K562 (cell line): ENCODE data around the gene FRMPD3. TPM values are rescaled to one million over a fixed set of nuclear protein-coding genes. Genes with fewer than 3 reads are reported as not detected.

Experiments used
- ATAC-seq: fragments of 200-7000 bp; cut with Tn5 transposase; 3 replicates; pipeline ENCODE4 v1.9.1; 2020; ENCODE audit warnings: moderate library complexity
- BruUV-seq: library from RNA; stranded (reverse); fragments of 400-500 nt; replicated peaks from 2 replicates; lab custom pipeline; 2021; lab: Mats Ljungman, UMichigan
- CTCF ChIA-PET: fragments of 300-600 bp; formaldehyde crosslinking; extraction: SDS; loops from one replicate; lab custom pipeline; 2021; ENCODE audit warnings: low intra/inter-chr PET ratio; lab: Yijun Ruan, JAX
- POLR2A ChIA-PET: fragments of 300-600, 350-650 bp; sonication (Branson Sonifier 250); formaldehyde crosslinking; extraction: SDS; loops from one replicate; lab custom pipeline; 2021; ENCODE audit warnings: antibody characterized with exemption, inconsistent platforms; lab: Yijun Ruan, JAX
- DNase-seq, 4 experiments: peaks; one replicate each; pipeline versions ENCODE4 v3.0.0 to v3.0.0-alpha.2; 2011 to 2018; ENCODE audit warnings: low spot score in 3 of 4, mixed read lengths in 3 of 4; ENCODE audit errors: extremely low read depth in 1 of 4
- FAIRE-seq: peaks from 2 replicates; lab custom pipeline; 2011; peaks lifted over from hg19 to GRCh38; lab: Jason Lieb, UNC
- H2AFZ ChIP-seq: 2 replicates; pipeline ENCODE4 v1.6.0; 2011; ENCODE audit warnings: low read depth, low read length, control low read depth, inconsistent platforms
- H3K27ac ChIP-seq: fragments of 200-600 bp; 3 replicates; pipeline ENCODE4 v1.8.0; 2011; ENCODE audit warnings: low read depth, mild to moderate bottlenecking, control low read depth, inconsistent platforms, low read length, moderate library complexity, mixed read lengths; ENCODE audit errors: extremely low read depth
- H3K27me3 ChIP-seq, 2 experiments: fragments of 300-600 bp in 1 of 2; 2 replicates in 1 of 2; 3 replicates in 1 of 2; pipeline versions ENCODE4 v1.6.0 to v1.8.0; 2011; ENCODE audit warnings: inconsistent platforms in 2 of 2, low read length in 2 of 2, mild to moderate bottlenecking in 1 of 2, mixed read lengths in 1 of 2, moderate library complexity in 1 of 2; ENCODE audit not compliant: control insufficient read depth in 2 of 2, insufficient read depth in 2 of 2
- H3K36me3 ChIP-seq: fragments of 300-600 bp; 3 replicates; pipeline ENCODE4 v1.8.0; 2011; ENCODE audit warnings: mild to moderate bottlenecking, low read length, inconsistent platforms; ENCODE audit not compliant: control insufficient read depth, insufficient read depth
- H3K4me1 ChIP-seq, 2 experiments: fragments of 200-600 bp in 1 of 2; replicated peaks in 1 of 2; 2 replicates in 1 of 2; 3 replicates in 1 of 2; pipeline versions ENCODE4 v1.5.1 to v1.8.0; 2011; ENCODE audit warnings: inconsistent platforms in 2 of 2, low read length in 2 of 2, mild to moderate bottlenecking in 1 of 2, mixed read lengths in 1 of 2, moderate library complexity in 1 of 2; ENCODE audit not compliant: control insufficient read depth in 2 of 2, insufficient read depth in 2 of 2
- H3K4me2 ChIP-seq: 2 replicates; pipeline ENCODE4 v1.6.1; 2011; ENCODE audit warnings: low read length, control low read depth, inconsistent platforms, mixed read lengths; ENCODE audit not compliant: insufficient read depth
- H3K4me3 ChIP-seq: fragments of 200-600 bp; sonication (generic), shearing (Covaris generic); 2 replicates; pipeline ENCODE4 v1.5.1; 2016; ENCODE audit warnings: control low read depth, inconsistent platforms
- H3K79me2 ChIP-seq: fragments of 200-600 bp; 3 replicates; pipeline ENCODE4 v1.8.0; 2011; ENCODE audit warnings: low read length, inconsistent platforms; ENCODE audit not compliant: control insufficient read depth, insufficient read depth
- H3K9ac ChIP-seq, 2 experiments: 2 replicates each; pipeline versions ENCODE4 v1.6.0 to v1.6.1; 2011; ENCODE audit warnings: low read depth in 2 of 2, low read length in 2 of 2, control low read depth in 1 of 2, inconsistent platforms in 1 of 2, mild to moderate bottlenecking in 1 of 2, mixed read lengths in 1 of 2; ENCODE audit not compliant: insufficient read depth in 1 of 2
- H3K9me1 ChIP-seq: one replicate; pipeline ENCODE4 v1.6.0; 2011; ENCODE audit warnings: inconsistent platforms, mild to moderate bottlenecking, low read length, moderate library complexity; ENCODE audit not compliant: control insufficient read depth, insufficient read depth
- H3K9me3 ChIP-seq: replicated peaks from 2 replicates; pipeline ENCODE4 v1.5.1; 2011; ENCODE audit warnings: low read depth, low read length, inconsistent platforms; ENCODE audit not compliant: control insufficient read depth, insufficient read depth
- H4K20me1 ChIP-seq: replicated peaks from 2 replicates; pipeline ENCODE4 v1.6.1; 2011; ENCODE audit warnings: low read length, inconsistent platforms, mixed read lengths; ENCODE audit not compliant: control insufficient read depth, insufficient read depth
- ATF4 ChIP-seq: fragments of 450-650 bp; formaldehyde crosslinking; IDR thresholded peaks from 2 replicates; pipeline ENCODE4 v1.4.0; 2022; ENCODE audit warnings: mild to moderate bottlenecking, moderate library complexity
- FOXO4 ChIP-seq: fragments of 450-650 bp; formaldehyde crosslinking; IDR thresholded peaks from 2 replicates; pipeline ENCODE4 v1.4.0; 2020; ENCODE audit warnings: mild to moderate bottlenecking, moderate library complexity
- HNRNPL ChIP-seq: fragments of 200-400 bp; formaldehyde crosslinking; IDR thresholded peaks from 2 replicates; pipeline ENCODE4 v1.6.1; 2017; ENCODE audit warnings: low read depth, mild to moderate bottlenecking, low read length
- IRF9 ChIP-seq: fragments of 450-650 bp; IDR thresholded peaks from 2 replicates; pipeline ENCODE4 v1.6.1; 2016; ENCODE audit warnings: missing biosample characterization, missing genetic modification characterization
- KLF16 ChIP-seq: IDR thresholded peaks from 2 replicates; pipeline ENCODE4 v1.6.1; 2016; ENCODE audit warnings: antibody characterized with exemption
- MAFF ChIP-seq: IDR thresholded peaks from 2 replicates; pipeline ENCODE4 v1.6.1; 2012; ENCODE audit warnings: low read length, improper control_type of control experiment
- MCM5 ChIP-seq: fragments of 450-650 bp; IDR thresholded peaks from 2 replicates; pipeline ENCODE4 v1.6.1; 2016; ENCODE audit warnings: low read depth
- PCBP1 ChIP-seq: fragments of 200-400 bp; formaldehyde crosslinking; IDR thresholded peaks from 2 replicates; pipeline ENCODE4 v1.6.1; 2018; ENCODE audit warnings: mild to moderate bottlenecking, low read depth, low read length; ENCODE audit not compliant: poor library complexity, severe bottlenecking
- STAT5B ChIP-seq: fragments of 250-450 bp; sonication (Bioruptor Pico); IDR thresholded peaks from 2 replicates; pipeline ENCODE4 v1.8.0; 2021; ENCODE audit warnings: mild to moderate bottlenecking, inconsistent platforms
- TRIM24 ChIP-seq, 2 experiments: fragments of 450-650 bp; IDR thresholded peaks; 2 replicates each; pipeline ENCODE4 v1.6.1; 2016
- TSHZ1 ChIP-seq: fragments of 250-450 bp; sonication (Bioruptor Pico); IDR thresholded peaks from 2 replicates; pipeline ENCODE4 v1.4.0; 2020; ENCODE audit warnings: mild to moderate bottlenecking, moderate library complexity
- ZNF280B ChIP-seq: fragments of 250-450 bp; sonication (Bioruptor Pico); IDR thresholded peaks from 2 replicates; pipeline ENCODE4 v1.5.1; 2021; ENCODE audit warnings: mild to moderate bottlenecking
- WGBS: fragments of 100-300 bp; shearing (Covaris generic); methylation state at CpG from one replicate; pipeline ENCODE4 v1.1.6; 2016; ENCODE audit warnings: low coverage, mixed read lengths; ENCODE audit not compliant: insufficient coverage; ENCODE audit errors: missing lambda C conversion rate; 5-methylcytosine and 5-hydroxymethylcytosine counted together
- in situ Hi-C: fragments of 300-500 bp; cut with MboI; formaldehyde crosslinking; loops from 4 replicates; pipeline ENCODE4 v1.15.0; 2018; ENCODE audit warnings: inconsistent platforms, mixed read lengths
- intact Hi-C: fragments of 100-400 bp; cut with micrococcal nuclease; formaldehyde crosslinking; loops from 2 replicates; pipeline ENCODE4 v1.14.2; 2022
- polyA plus RNA-seq, 8 experiments: library from polyadenylated mRNA; depleted of rRNA in 4 of 8; stranded (reverse) in 5 of 8; unstranded in 3 of 8; fragments of >200 nt; fragmentation: Nextera tagmentation in 2 of 8; fragmentation: Illumina TruSeq in 1 of 8; extraction: Ambion mirVana in 2 of 8; extraction: Trizol in 1 of 8; gene quantifications; 2 replicates each; pipeline versions ENCODE4 v1.2.1 to v1.2.3, GENCODE V29; 2011 to 2014; ENCODE audit warnings: inconsistent platforms in 1 of 8, missing spikeins in 1 of 8
- total RNA-seq, 7 experiments: library from RNA; depleted of rRNA in 6 of 7; stranded (reverse); fragments of >200 nt in 6 of 7; fragmentation: Illumina TruSeq in 2 of 7; extraction: Trizol in 2 of 7; gene quantifications; 2 replicates each; pipeline versions ENCODE4 v1.2.1 to v1.2.3, GENCODE V29; 2011 to 2021; ENCODE audit warnings: low replicate concordance in 1 of 7

FRMPD3 gene
- total and polyA plus RNA-seq, 9 of the 15 experiments (the other 6 are each of a cell fraction or from before 2014, with no cell fraction given), result not detected

- no TSS peak for BruUV-seq
- intact Hi-C loops, result no loop called here
- H4K20me1 ChIP-seq, result no peaks in the 10 kb centered on the region
- no peaks in the 10 kb centered on the region for H3K4me1 ChIP-seq
- no peak overlapping the region for H3K27ac ChIP-seq
- no peak overlapping the region for H2AFZ ChIP-seq
- FAIRE-seq (no peak), DNase-seq (no peak), ATAC-seq (no peak)
- H3K79me2 ChIP-seq, result no peaks in the 10 kb centered on the region
- no peaks in the 10 kb centered on the region for H3K9me3 ChIP-seq
- WGBS, result 0% methylated on average over 2 of the region's 3 CpGs
- H3K4me3 ChIP-seq, result no peak overlapping the region
- H3K36me3 ChIP-seq, result no peaks in the 10 kb centered on the region
- no peak overlapping the region for H3K4me2 ChIP-seq
- ChIA-PET CTCF (interaction anchor here (0.7 kb wide), 1 partner anchor 11 kb away, joined by 3 read pairs; no protein-coding TSS in a partner anchor), POLR2A (no interaction called here)
- no peaks in the 10 kb centered on the region for H3K27me3 ChIP-seq
- in situ Hi-C loops, result no loop called here
- TF ChIP-seq STAT5B, result no peak
- no peak for TF ChIP-seq ATF4 (CRISPR knock-in tag)
- no peak for TF ChIP-seq ZNF280B (CRISPR knock-in tag)
- no peak for TF ChIP-seq IRF9 (tag)
- no peak for TF ChIP-seq MAFF
- no peak for TF ChIP-seq HNRNPL
- no peak for TF ChIP-seq MCM5
- TF ChIP-seq KLF16, result no peak
- TF ChIP-seq PCBP1, result no peak
- TF ChIP-seq TSHZ1 (CRISPR knock-in tag), result no peak
- no peak for TF ChIP-seq FOXO4
- TF ChIP-seq TRIM24 (IDR thresholded peaks at IDR 0.05), result no peak
- TF ChIP-seq, all 486 proteins: peak for 0
- Histone ChIP-seq H3K9me1 (no peaks in the 10 kb centered on the region), H3K9ac (no peak overlapping the region)
Observed at GRCh38 chrX:107440187-107440586, 9.3 kb upstream of the FRMPD3 start.
